ENCODE results near the gene PSMB7.

DNA sequence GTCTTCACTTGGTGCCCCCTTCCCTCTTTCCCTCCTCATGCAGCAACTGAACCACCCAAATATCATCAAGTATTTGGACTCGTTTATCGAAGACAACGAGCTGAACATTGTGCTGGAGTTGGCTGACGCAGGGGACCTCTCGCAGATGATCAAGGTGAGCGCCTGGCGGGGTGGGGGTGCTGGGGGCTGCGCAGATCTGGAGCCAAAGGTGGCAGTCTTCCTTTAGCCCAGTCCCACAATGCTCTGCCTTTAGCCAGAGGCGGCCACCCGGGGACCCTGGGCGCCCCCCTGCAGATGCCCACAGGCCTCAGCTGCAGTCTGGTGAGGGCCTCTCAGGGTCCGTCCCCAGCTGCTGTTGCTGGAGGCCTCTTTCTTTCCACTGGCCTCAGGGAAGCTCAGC is 93.8 kb downstream of the PSMB7 start:
- TF ChIP-seq, protein P1, sequence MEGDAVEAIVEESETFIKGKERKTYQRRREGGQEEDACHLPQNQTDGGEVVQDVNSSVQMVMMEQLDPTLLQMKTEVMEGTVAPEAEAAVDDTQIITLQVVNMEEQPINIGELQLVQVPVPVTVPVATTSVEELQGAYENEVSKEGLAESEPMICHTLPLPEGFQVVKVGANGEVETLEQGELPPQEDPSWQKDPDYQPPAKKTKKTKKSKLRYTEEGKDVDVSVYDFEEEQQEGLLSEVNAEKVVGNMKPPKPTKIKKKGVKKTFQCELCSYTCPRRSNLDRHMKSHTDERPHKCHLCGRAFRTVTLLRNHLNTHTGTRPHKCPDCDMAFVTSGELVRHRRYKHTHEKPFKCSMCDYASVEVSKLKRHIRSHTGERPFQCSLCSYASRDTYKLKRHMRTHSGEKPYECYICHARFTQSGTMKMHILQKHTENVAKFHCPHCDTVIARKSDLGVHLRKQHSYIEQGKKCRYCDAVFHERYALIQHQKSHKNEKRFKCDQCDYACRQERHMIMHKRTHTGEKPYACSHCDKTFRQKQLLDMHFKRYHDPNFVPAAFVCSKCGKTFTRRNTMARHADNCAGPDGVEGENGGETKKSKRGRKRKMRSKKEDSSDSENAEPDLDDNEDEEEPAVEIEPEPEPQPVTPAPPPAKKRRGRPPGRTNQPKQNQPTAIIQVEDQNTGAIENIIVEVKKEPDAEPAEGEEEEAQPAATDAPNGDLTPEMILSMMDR (IDR thresholded peaks at IDR 0.05; ENCODE audit: borderline replicate concordance, extremely low read depth, low read length, poor library complexity, severe bottlenecking): no peak
- no peak for TF ChIP-seq EZH2 (IDR thresholded peaks at IDR 0.05; ENCODE audit: borderline replicate concordance, low read depth, low read length, severe bottlenecking)
